Bronchial epithelial cell (primary cell): ENCODE data around the gene TBATA. TPM values are rescaled to one million over a fixed set of nuclear protein-coding genes. Genes with fewer than 3 reads are reported as not detected.

Experiments
- DNase-seq: peaks from one replicate; pipeline ENCODE4 v3.0.0-alpha.2; 2010; ENCODE audit warnings: low read depth
- FAIRE-seq: peaks from 2 replicates; lab custom pipeline; 2011; peaks lifted over from hg19 to GRCh38; lab: Jason Lieb, UNC
- H3K27me3 ChIP-seq: 2 replicates; pipeline ENCODE4 v1.5.1; 2011; ENCODE audit warnings: low read length; ENCODE audit not compliant: control insufficient read depth, insufficient read depth
- H3K36me3 ChIP-seq: 2 replicates; pipeline ENCODE4 v1.5.1; 2011; ENCODE audit warnings: low read length; ENCODE audit not compliant: control insufficient read depth, insufficient read depth
- H3K4me3 ChIP-seq: 2 replicates; pipeline ENCODE4 v1.5.1; 2011; ENCODE audit warnings: mild to moderate bottlenecking, low read depth, low read length, control low read depth
- CTCF ChIP-seq: IDR thresholded peaks from 2 replicates; pipeline ENCODE4 v1.5.1; 2011; ENCODE audit warnings: mild to moderate bottlenecking, moderate library complexity, low read length, control low read depth, inconsistent platforms; ENCODE audit not compliant: insufficient read depth, severe bottlenecking
- total RNA-seq: library from RNA; depleted of rRNA; stranded (reverse); fragments of >200 nt; gene quantifications from 2 replicates; pipeline ENCODE4 v1.2.1, GENCODE V29; 2014

The TBATA gene
- total RNA-seq, 1 donor from 2014 or later = not detected

GRCh38 chr10:70723771-70724170 lies 61.4 kb downstream of the TBATA start:
- Histone ChIP-seq H3K27me3 (peaks cover 3% of the 10 kb centered on the region), H3K4me3 (no peak overlapping the region), H3K36me3 (no peaks in the 10 kb centered on the region)
- TF ChIP-seq CTCF = no peak
- DNase-seq (no peak), FAIRE-seq (peak; percentile 73)

GRCh38 chr10:70722820-70723424 lies 62.3 kb downstream of the TBATA start:
- DNase-seq (peak; percentile 60), FAIRE-seq (peak; percentile 13)
- peaks cover 3% of the 10 kb centered on the region for H3K27me3 ChIP-seq
- TF ChIP-seq CTCF = no peak
- no peak overlapping the region for H3K4me3 ChIP-seq
- no peaks in the 10 kb centered on the region for H3K36me3 ChIP-seq

Other genes with a start within 250 kb of the TBATA start
- gene PRF1, start 182.6 kb downstream of the TBATA start, total RNA-seq = not detected in 2 replicates
- under 0.01 and 0.26 TPM in 2 replicates for gene ADAMTS14, start 112.9 kb downstream of the TBATA start, total RNA-seq
- gene SGPL1, start 30.6 kb upstream of the TBATA start, total RNA-seq = 82.9 and 144 TPM in 2 replicates
- 16.1 and 31.7 TPM in 2 replicates for gene PCBD1, start 103.2 kb upstream of the TBATA start, total RNA-seq